ENCODE measurements around the gene CUZD1.

The CUZD1 gene

DNA sequence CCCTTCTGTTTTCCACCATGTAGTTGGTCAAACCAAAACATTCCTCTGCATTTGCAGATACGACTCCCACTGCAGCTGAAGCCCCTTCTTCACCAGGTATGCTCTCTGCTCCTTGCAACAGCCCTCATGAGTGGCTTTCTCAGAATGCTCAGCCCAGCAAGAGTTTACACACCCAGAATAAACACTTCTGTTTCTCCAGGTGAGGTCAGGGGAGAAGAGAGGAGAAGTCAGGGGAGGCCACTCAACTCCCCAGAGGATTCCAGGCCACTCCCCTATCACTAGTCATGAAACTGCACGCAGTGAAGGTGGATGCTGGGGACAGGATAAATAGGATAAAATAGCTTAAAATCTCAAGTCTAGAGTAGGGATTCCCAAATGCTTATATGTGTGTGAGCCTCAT lies 31.2 kb downstream of the CUZD1 start:
- no peak for DNase-seq

DNA sequence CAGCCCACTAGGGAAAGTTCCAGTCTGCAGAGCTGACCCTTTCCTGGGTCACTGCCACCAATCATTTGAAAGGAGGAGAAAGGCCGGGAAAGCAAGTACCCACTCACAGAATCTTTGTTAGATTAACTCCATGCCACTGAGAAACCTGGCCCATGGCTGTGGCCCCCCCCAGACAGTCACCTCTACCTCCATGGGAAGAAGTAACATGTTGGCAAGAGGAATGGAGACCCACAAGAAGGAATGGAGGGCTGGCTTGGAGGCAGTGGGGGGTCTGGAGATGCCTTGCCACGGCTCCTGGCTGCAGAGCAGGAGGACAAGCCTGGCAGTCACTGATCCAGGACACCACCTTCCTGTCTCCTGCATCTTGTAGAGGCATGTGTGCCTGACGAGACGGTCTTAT lies 32.9 kb downstream of the CUZD1 start:
- DNase-seq: no peak

DNA sequence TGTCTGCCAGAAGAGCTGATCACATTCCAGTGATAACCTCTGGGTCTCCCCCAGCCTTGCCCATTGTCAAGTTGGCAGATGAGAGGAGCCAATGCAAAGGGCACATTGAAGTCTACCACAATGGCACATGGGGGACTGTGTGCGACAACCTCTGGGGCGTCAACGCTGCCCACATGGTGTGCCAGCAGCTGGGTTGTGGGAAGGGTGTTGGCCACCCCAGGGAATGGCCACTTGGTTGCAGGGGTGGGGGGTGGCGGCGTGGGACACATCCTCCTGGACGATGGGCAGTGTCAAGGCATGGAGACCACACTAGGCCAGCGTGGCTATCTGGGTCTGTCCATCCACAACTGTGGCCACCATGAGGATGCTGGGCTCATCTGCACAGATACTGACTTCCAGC lies 43.4 kb downstream of the CUZD1 start:
- no peak for DNase-seq

DNA sequence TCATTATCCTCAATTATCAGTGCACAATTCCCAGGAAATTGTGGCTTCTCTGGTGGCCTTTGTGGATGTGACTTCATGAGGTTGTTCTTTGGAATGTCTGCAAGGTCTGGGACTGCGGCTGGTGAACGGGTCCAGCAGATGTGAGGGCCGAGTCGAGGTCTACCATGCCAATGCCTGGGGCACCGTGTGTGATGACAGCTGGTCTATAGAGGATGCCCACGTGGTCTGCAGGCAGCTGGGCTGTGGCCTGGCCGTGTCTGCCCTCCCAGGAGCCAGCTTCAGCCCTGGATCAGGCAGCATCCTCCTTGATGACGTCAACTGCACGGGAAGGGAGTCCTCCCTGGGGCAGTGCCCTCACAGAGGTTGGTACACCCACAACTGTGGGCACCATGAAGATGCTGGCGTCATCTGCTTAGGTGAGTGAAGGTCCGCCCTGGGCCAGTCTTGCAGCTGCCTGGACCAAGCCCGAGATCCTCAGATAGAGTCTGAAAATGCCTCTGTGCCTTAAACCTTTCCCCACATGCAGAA lies 46.9 kb downstream of the CUZD1 start:
- no peak for DNase-seq

DNA sequence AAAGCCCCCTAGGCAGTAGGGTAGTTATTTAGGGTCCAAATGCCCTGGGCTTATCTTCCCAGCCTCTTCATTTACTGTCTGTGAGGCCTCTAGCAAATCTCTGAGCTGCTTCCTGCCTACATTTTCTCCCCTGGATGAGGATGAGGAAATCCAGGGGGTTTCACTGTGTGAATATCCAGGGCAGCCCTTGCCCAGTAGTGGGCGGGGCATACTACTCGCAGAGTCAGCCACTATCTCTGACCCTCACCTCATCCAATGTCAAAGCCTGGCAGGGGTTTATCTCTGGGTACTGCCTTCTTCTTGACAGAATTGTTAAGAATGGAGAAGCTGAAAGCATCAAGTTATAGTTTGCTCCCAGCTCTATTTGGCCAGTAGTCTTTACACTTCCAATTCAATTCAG lies 48.9 kb downstream of the CUZD1 start:
- DNase-seq: no peak

DNA sequence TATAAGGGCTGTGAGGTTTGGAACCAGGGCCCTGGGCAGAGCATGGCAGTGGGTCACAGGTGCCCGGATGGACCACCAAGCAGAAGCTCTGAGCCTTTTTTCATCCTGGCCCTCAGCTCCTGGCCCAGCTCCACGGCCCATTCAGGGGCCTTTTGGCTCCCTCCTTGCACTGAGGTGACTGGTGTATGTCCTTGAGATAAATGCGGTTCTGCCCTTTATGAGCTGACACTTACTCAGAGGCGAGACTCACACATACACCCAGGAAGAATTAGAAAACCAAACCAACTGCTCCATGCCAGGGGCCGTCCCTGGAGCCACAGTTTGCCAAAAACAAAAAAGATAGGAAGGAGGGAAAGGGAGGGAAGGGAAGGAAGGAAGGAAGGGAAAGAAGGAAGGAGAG lies 49.7 kb downstream of the CUZD1 start:
- no peak for DNase-seq

DNA sequence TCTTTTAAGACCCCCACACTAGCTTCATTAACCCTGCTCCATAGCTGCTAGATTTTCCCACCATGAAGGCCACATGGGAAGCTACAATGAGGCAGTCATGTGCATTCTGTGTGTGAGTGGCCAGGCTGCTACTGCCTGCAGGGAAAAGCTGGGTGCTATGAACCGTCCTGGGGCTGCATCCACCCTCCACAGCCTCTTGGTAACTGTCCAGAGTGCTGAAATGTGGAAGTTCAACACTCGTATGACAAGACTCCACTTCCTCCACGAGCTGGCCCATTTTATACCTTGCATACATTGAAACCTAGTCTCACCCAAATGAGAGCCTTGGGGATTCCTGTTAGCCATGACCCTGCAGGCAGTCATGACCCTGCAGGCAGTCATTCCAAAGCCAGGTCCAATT lies 59.4 kb downstream of the CUZD1 start:
- DNase-seq: peak; percentile 25

DNA sequence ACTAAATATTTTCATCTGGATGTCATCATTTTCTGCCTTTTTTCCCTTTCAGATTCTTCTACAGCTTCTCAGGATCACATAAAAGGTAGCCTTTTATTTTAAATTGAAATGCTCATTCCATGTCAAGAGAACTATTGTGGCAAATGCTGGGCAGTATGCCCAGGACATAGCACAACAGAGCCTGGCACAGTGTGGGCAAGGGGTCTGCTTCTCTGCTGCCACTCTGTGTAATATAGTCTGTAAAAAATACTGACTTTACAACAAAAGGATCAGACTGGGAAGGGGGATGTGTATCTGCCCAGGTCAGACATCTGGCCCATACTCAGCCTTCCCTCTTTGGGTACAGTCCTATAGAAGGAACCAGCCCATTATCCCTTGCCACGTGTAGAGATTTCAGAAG lies 62.7 kb downstream of the CUZD1 start:
- peak; percentile 50 for DNase-seq
